Kidney epithelial cell (primary cell): ENCODE results near the gene AKAP14. TPM values are rescaled to one million over a fixed set of nuclear protein-coding genes. Genes with fewer than 3 reads are reported as not detected.

ENCODE experiments used
- total RNA-seq: library from RNA; depleted of rRNA; stranded (reverse); fragments of >200 nt; gene quantifications from 2 replicates; pipeline ENCODE4 v1.2.3, GENCODE V29; 2015

Gene AKAP14
- total RNA-seq, 1 donor from 2014 or later: not detected

Other genes starting within 250 kb of the AKAP14 start
- gene SEPTIN6, start 202.7 kb upstream of the AKAP14 start, total RNA-seq: 30.2 and 32.0 TPM in 2 replicates
- not detected in 2 replicates for gene SOWAHD, start 137.3 kb upstream of the AKAP14 start, total RNA-seq
- 7,088 and 9,048 TPM in 2 replicates for gene RPL39, start 104.3 kb upstream of the AKAP14 start, total RNA-seq
- gene UPF3B, start 42.9 kb upstream of the AKAP14 start, total RNA-seq: 3.9 and 4.7 TPM in 2 replicates
- gene RNF113A, start 24.2 kb upstream of the AKAP14 start, total RNA-seq: 22.0 and 25.1 TPM in 2 replicates
- 48.9 and 60.8 TPM in 2 replicates for gene NDUFA1, start 24.1 kb upstream of the AKAP14 start, total RNA-seq
- gene NKAP, start 47.9 kb downstream of the AKAP14 start, total RNA-seq: 4.9 and 6.1 TPM in 2 replicates
- gene RHOXF2B, start 181.8 kb downstream of the AKAP14 start, total RNA-seq: not detected in 2 replicates
- not detected in 2 replicates for gene RHOXF1, start 220.0 kb downstream of the AKAP14 start, total RNA-seq